UCSD-AML1 (cell line): ENCODE data around the gene SULF2.
A peak's percentile ranks its signal among the peaks of the same experiment; 100 is the strongest.
"Not testable (repeated sequence)": the region's sequence is repeated elsewhere in the genome, so short reads cannot be mapped to it uniquely, and the experiment has no call there.

ENCODE experiments used
- DNase-seq: peaks from one replicate; lab custom pipeline; 2025; ENCODE audit not compliant: unreplicated experiment; lab: John Stamatoyannopoulos, UW

SULF2 gene

DNA sequence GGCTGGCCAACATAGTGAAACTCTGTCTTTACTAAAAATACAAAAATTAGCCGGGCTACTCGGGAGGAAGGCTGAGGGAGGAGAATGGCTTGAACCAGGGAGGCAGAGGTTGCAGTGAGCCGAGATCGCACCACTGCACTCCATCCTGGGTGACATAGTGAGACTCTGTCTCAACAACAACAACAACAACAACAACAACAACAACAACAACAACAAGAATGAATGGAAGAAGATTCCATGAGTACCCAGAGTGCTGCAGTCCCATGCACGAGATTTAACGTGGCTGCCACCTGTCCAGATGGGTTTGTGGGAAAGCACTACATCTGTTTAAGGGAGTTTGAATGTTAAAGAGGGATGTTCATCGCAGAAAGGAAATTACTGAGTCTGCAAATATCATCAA is 19.7 kb upstream of the SULF2 start:
- DNase-seq = not testable (repeated sequence)

DNA sequence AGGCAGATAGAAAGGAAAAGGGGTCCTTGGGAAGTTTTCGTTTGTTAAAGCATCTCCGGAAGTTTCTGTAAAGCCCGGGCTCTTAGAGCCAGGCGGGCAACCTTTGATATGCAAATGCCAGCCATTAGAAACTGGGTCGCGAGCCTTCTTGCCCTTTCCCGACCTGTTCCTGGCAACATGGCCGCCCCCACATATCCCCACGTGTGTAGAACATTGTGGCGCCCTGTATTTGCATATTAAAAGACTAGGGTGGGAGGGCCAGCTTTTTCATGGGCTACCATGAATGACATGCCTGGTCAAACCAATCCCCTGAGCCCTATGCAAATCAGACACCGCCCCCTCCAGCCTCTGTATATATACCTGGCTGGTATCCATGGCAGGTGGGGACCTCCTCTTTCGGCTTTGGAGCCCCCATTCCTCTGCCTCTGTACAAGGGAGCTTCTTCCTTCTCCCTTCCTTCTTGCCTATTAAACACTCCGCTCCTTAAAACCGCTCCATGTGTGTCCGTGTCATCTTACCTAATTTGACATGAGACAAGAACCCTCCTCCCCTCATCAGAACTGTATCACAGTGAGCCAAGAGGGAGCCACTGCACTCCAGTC is 19.0 kb upstream of the SULF2 start:
- not testable (repeated sequence) for DNase-seq

DNA sequence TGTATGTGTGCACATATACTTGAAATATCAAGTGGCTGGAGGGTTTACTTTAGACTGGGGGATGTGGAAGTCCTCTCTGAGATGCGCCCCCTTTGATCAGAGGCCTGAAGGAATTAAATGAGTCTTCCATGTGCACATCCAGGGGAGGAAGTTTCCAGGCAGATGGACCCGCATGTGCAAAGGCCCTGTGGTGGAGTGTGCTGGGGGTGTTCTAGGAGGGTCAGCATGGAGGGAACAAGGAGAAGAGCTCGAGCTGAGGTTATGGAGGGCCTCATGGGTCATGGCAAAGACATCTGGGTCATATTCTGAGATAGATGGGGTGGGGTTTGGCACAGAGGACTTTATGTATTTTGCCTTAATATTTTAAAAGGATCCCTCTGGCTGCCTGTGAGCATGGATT is 17.7 kb upstream of the SULF2 start:
- no peak for DNase-seq

DNA sequence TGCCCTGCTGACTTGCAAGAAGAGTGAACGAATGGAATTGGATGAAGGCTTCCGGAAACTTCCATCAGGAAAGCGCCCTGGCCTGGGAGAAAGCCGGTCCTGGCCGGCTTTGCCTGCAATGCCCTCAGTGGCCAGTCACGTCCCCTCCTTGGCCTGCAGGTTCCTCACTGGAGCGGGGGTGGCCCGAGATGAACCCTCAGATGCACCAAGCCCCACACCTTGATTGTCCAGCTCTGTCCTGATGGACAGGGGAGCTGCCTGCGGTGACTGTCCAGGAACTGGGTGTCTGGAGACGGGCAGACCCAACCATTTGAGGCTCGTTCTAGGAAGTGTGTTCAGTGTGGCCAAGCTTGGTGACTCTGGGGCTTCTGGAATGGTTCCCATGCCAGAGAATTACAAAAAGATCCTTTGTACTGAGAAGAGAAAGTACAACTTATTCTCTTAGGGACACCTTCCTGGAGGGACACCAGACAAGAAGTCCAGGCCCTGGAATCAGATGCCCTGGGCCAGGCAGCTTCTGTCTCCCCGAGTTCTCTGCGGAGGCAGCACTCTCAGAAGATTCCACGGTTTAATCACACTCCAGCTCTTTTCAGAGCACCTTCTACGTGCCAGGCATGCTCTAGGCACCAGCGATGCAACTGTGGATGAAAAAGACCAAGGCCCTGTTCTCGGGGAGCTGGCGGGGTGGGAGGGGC is 17.1 kb upstream of the SULF2 start:
- no peak for DNase-seq

DNA sequence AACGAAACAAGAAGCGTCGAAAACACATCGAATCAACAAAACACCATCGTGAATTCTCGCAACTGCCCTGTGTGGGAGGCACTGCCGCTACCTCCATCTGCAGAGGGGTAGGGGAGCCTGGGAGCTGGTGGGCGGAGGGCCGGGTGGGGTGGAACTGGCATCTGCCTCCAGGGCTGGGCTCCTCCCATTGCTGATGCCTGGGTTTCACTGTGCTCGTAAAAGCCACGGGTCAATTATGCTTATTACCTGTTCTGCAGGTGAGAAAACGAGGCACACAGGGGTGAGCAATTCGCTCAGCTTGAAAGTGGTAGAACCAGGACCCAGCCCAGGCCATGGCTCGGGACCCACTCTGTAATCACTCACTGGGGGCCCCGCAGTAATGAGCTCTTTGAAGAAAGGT is 16.5 kb upstream of the SULF2 start:
- no peak for DNase-seq

DNA sequence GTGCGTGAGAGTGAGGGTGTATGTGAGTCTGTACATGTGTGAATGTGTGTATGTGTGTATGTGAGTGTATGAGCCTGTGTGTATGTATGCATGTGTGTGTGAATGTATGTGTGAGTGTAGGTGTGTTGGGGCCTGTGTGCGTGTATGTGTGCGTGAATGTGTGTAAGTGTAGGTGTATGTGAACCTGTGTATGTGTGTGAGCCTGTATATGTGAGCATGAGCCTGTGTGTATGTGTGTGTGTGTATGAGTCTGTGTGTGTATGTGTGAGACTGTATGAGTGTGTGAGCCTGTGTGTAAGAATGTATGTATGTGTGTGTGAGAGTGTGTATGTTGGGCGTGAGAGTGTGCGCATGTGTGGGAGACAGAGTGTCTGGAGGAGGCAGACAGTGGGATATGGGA is 15.8 kb upstream of the SULF2 start:
- no peak for DNase-seq

DNA sequence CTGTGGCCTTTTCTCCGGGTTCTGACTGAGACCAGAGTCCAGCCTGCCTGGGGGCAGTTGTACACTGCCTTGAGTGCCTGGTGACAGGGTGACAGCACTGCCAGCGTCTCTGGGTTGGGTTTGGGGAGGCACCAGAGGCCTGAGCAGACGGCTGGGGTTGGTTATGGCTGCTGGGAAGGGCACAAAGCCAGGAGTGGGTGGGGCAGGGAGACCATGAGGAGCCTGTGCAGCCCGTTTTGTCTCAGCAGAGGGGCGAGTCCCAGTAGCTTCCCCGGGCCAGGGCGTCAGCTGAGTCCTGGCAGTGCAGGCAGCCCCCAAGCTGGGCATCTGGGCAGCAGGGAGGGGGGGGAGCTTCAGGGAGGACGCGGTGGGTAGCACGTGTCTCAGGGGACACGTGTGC is 15.3 kb upstream of the SULF2 start:
- DNase-seq = no peak

DNA sequence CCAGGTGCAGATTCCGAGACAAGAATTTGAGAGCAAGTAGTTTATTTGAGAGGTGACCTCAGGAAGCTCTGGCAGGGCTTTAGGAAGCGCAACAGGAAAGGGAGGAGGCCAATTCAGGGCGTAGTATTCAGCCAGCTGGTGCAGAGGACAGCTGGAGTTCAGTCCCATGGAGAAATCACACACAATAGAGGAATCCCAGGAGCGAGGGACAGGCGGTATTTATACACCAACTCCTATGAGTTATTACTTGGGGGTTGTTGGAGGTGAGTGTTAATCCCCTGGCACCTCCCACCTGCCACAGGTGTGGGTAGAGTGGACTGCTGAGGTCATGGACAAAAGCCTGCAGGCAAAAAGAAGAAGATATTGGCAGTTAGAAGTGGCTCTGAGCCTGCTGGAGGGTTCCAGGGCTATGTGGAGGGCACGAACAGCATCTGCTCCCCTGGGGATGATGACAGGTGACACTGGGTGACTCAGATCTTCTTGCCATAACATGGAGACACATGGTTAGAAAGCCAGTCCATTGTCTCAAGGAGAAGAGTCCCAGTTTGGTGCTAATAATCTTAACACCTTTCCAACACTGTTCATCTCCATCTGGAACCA is 13.9 kb upstream of the SULF2 start:
- DNase-seq = no peak

DNA sequence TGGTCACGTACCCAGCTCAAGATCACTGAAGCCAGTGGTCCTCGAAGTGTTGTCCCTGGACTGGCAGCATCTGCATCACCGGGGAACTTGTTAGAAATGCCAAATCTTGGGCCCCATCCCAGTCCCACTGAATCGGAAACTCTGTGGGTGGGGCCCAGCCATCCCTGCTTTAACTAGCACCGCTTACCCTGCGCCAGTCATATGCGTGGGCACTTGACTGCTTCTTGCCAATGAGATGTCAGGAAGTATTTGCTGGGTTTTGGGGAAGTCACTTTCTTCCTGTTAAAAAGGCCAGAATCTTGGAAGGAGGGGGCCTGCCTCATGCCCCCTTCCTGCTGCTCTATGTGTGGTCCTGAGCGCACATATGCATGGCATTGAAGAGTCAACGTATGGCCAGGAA is 11.7 kb upstream of the SULF2 start:
- DNase-seq = peak; percentile 24

DNA sequence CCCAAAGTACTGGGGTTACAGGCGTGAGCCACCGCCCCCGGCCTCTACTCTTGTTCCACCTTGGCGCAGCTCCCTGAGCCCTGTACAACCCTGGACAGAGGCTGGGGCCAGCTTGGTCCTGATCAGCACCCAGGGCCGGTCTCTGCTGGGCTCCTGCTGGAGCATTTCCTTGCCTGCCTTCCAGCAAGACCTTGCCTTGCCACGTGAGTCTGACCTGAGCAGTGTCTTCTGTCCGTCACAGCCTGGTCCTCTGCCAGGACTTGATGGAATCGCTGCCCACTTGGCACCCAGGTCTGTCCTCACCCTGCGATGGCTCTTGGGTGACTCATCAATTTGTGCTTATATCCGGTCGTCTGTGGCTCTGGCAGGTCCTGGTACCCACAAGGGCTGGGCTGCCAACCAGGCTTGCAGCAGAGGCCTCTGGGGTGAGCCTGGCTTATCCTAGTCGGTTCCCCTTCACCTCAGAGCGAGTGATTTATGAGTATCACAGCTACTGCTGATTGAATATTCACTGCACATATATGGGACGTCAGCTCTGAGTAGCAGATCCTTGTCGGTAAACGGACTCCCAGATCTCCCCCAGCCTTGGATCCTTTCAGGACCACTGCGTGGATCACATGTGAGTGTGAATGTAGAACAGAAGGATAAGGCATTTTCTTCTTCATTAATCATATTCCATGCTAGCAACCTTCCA is 10.1 kb upstream of the SULF2 start:
- DNase-seq = no peak

DNA sequence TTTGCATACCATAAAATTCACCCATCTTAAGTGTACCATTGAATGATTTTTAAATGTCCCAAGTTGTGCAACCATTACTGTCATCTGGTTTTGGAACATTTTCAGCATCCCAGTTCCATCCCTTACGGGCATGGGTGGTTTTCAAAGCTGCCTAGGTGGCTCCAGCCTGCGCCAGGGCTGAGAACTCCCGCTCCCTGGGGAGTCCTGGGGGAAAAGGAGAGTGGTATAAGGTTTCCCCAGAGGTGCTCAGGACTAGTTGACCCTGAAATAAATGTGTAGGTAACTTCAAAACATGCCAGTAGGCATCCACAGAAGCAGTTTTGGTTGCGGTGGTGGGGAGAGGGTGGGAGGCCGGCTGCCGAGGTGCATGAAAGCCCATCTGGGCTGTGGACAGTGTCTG is 9.0 kb upstream of the SULF2 start:
- not testable (repeated sequence) for DNase-seq

DNA sequence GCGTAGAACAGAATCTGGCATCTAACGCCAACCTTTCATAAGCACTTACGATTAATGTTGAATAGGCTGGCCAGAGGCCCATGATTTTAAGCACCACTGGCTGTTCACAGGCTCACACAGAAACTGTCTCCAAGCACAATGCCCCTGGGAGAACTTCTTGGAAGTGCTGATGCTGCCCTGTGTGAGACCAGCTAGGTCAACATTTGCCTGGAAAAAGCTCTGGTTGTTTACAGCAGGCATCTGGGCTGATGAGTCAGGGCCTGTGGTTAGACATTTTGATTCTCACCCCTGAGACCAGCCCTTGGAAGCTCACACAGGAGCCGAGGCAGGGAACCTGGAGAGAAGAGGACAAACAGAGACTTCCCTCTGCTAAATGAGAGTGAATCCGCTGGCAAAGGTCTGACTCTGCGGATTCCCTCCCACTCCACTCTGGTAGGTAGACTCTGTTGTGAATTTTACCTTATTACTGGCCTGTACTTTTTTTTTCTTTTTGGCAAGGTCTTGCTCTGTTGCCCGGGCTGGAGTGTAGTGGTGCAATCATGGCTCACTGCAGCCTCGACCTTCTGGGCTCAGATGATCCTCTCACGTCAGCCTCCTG is 6.8 kb upstream of the SULF2 start:
- no peak for DNase-seq

DNA sequence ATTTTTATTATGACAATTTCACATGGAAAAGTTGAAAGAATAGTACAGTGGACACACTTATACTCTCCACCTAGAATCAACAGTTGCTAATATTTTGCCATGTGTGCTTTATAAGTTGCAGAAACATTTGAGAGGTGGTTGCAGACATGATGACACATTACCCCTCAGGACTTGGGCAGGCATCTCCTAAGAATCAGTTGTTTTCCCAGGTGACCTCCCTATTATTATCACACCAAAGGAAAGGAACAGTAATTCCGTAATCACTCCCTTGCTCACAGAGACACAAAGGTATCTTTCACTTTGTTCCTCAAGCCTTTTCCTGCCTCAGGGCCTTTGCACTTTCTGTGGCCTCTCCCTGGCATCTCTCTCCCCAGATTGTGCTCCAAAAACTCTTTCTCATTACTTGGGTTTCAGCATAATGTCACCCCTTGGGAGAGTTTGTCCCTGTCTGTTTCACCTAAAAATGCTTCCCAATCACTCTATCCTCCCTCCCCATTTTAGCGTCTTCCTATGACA is 5.9 kb upstream of the SULF2 start:
- no peak for DNase-seq

DNA sequence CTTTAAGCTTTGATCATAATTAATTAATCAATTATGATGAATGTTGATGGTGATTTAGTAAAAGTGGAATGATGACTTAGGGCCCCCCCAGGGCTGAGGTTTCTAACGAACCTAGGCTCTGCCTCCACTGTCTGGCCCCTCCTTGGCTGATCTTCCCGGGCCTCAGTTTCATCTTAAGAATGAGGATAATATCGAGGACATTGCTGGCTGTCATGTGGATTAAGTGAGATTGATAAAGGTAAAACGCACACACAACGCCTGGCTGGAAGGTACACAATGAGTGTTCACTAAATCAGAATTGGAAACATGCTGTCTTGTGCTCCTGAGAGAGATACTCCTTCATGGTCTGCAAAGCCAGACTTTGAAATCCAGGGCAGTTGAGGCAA is 5.3 kb upstream of the SULF2 start:
- DNase-seq = no peak

DNA sequence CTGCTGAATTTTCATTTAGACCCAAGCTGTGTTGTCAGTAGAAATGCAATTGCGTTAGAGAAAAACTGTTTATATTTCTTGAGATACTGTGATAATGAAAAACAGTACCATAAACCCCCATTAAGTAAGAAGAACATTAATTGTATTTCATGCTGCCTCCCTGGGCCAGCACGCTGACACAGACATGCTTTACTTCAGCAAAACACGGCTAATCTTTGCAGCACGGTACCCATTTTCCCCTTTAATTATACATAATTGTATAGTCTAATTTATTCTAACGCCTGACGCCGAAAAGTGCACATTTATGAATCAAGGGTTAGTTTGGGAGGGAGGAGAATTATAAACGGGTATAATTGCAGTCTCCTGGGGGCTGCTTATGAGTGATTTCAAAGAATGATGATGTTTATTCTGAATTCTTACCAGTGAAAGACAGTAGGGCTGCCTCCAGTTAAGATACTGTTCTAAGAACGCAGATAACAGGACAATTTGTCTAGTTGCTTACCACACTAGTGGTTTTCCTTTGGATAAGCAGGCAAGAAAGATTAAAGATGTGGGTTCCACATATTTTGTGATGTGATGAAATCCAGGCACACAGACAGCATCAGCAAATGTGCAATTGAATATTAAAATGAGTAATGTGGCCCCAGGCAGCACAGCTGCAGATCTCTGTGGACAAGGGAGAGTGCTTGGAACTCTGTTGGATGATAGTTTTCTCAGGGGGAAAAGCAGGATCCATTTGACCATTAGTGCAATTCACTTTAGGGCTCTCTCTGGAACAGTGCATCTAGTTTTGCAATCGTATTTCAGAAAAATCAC is 4.7 kb upstream of the SULF2 start:
- DNase-seq = no peak

DNA sequence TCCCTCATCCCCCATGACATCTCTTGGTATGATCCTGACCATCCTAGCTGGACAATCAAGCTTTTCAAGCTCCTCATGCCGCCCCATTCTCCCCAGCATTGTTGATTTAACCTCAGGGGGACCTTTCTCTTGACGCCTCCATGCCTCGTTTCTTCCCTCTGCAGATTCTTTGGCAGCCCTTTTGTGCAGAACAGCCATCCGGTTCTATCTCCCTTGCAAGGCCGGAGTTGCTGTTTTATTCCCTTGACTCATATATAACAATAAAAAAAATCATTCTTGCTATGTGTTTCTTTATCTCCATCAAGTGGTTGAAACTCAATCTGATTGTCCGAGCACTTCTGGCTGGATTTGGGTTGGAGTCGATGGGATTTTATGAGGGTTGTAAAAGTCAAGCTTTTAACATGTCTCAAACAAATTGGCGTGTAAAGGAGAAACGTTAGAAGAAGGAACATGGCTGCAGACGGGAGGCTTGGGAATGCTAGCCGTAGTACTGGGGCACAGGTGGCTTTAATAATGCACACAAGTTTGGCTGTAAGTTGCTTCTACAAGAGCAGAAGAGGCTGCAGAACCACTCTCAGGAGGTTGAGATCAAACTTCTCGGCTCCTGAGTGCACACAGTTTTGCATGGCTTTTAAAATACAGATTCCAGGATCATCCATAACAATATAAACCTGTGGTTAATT is 3.9 kb upstream of the SULF2 start:
- no peak for DNase-seq

DNA sequence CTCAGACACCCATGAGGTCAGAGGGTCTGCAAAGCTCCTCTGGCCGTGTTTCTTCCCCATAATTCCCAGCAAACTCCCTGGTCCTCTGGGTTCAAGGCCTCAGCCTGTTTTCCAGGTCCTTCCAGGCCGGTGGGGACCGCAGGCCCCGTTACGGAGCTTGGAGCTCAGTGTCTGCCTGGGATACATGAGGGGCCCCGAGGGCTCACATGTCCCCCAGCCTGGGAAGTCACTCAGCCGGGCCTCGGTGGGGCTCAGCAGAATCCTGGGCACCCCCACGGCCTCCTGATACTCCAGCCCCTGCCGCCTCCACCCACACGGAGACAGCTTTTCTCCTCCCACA is 3.4 kb upstream of the SULF2 start:
- DNase-seq = no peak

DNA sequence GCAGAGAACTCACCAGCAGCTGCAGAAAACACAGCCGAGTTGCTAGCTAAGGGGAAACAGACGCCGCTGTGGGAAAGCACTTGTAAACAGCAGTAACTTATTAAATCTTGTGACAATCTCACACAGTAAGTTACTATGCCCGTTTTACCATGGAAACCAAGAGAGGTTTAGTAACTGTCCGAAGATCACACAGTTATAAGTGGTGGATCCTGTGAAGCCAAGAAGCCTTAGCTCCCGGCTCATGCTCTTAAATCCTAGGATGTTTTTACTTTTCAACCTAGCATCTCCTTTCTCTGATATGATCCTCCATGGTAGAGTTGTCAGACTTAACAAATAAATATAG is 1.5 kb upstream of the SULF2 start:
- DNase-seq = no peak

DNA sequence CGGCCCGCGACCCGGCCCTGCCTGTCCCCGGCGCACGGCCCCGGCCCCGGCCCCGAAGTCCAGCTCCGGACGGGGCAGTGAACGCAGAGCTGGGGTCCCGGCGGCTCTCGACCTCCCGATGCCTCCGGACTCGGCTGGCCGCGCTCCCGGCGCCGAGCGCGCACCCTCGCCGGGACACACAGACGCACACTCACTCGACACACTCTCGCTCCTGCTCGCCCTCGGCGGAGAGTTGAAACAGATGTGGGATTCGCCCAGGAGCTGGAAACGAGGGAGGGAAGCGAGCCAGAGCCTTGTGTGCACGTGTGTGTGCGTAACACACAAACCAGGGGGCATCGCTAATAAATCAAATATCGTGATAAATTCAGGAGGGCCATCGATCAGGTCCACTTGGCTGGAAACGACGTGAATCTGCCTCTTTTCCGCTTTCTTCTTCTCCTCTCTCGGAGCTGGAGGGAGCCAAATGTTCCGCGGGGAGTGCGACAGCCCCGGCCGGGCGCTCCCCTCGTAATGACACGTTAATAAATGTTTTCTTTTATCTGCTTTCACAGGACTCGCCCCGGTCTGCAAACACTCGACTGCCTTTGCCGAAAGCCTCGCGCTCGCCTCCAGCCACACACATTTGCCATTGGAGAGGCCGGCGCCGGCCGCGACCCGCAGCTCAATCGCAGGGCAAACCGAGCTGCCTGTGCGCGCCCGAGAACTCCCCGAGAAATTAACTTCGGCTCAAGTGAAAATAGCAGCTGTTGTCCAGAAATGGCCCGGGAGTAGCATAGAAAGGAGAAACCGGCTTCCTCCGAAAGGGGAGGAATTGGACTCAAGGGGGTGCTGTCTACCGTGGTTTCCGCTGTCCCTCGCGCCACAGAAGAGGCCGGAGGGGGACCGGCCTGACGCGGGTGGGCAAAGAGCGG is 828 bp upstream of the SULF2 start:
- DNase-seq = peak; percentile 39
